GM12891 (cell line): ENCODE results near the gene PEDS1.
"Not testable (repeated sequence)": the region's sequence is repeated elsewhere in the genome, so short reads cannot be mapped to it uniquely, and the experiment has no call there.

Source experiments
- DNase-seq: peaks from one replicate; pipeline ENCODE4 v3.0.0; 2011; ENCODE audit warnings: low spot score; ENCODE audit not compliant: insufficient read length
- FAIRE-seq: peaks from 2 replicates; lab custom pipeline; 2011; peaks lifted over from hg19 to GRCh38; lab: Jason Lieb, UNC
- PAX5 ChIP-seq: IDR thresholded peaks from 2 replicates; pipeline ENCODE4 v1.6.1; 2011; ENCODE audit warnings: low read length, moderate library complexity, mild to moderate bottlenecking; ENCODE audit not compliant: insufficient read depth, severe bottlenecking
- POLR2A ChIP-seq: IDR thresholded peaks from 2 replicates; pipeline ENCODE4 v1.6.1; 2011; ENCODE audit warnings: low read depth, low read length, control low read depth
- POLR2AphosphoS5 ChIP-seq: IDR thresholded peaks from 2 replicates; pipeline ENCODE4 v1.6.1; 2011; ENCODE audit warnings: low read depth, low read length, control low read depth
- POU2F2 ChIP-seq: IDR thresholded peaks from 2 replicates; pipeline ENCODE4 v1.6.1; 2011; ENCODE audit warnings: low read depth, mild to moderate bottlenecking, control low read depth, low read length, moderate library complexity
- SPI1 ChIP-seq: IDR thresholded peaks from 2 replicates; pipeline ENCODE4 v1.6.1; 2011; ENCODE audit warnings: low read depth, low read length, control low read depth
- TAF1 ChIP-seq: IDR thresholded peaks from 2 replicates; pipeline ENCODE4 v1.6.1; 2011; ENCODE audit warnings: low read depth, low read length, control low read depth

The PEDS1 gene

DNA sequence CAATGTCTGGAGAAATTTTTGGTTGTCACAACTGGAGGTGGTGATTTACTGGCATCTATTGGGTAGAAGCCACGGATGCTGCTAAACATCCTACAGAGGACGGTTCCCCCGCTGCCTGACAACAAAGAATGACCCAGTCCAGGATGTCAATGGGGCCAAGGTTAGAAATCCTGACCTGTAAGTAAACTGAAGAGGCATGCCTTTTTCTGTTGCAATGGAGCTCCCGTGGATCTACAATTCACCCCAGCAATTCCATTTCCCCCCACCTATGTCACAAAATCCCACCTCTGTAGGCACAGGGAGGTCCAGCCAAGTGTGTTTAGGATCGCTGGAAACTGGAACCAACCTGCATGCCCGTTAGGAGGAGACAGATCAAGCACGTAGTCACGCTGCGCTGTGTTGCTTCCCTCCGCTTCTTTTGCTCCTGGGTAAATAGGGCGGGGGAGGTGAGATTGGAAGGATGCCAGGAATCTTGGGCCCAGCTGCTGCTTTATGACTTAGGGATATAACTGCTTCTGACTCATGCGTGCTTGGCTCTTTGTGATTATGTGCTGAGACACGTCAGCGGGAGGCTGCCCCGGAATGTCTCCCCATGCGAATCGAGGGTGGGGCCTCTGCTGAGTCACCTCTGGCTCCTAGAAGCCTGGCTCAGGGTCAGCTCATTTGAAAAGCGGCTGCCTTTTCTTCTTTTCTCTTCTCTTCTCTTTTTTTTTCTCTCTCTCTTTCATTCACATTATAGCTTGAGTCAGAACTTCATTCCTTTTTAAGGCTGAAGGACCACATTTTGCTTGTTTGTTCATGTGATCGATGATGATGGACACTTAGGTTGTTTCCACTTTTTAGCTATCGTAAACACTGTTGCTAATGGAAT lies 12.4 kb upstream of the PEDS1 start:
- DNase-seq: peak; percentile 79
- peak; percentile 82 for FAIRE-seq
- TF ChIP-seq PAX5: peak; percentile 33
- no peak for TF ChIP-seq SPI1
- 0 out of 2 replicates have a peak, but pooled peaks have one; percentile 38 for TF ChIP-seq POU2F2
- no peak for TF ChIP-seq TAF1
- peak; percentile 52; the same call in 1 of the 2 replicates for TF ChIP-seq POLR2AphosphoS5
- TF ChIP-seq POLR2A: peak; percentile 46; the same call in 1 of the 2 replicates

DNA sequence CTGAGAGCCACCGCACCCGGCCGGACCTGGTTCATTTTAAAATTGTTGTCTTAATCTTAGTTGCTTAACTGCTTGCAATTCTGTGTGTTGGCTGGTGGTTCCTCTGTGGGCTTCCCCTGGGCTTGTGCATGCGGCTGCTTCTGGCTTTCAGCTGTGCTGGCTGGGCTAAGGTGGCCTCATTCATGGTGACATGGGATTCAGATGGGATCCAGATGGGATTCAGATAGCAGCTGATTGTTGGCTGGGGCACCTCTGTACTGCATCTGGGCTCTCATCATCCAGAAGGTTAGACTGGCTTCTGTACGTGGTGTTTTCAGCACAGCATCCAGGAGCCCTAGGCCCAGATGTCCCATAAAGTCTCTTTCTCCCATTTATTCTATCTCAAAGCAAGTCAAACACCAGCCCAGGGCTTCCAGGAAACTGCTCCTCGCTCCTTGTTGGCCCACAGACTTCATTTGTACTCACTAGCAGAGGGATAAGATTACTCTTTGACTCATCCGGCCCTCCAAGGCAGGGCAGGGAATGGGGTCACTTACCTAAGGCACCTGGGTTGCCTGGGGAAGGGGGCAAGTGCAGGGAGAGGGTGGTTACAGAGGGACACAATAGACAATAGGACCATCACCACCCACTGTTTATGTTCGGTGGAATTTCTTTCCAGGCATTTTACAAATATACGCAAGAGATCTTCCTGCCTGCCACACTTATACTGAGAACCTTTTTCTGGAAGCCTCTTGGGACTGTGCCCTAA lies 10.2 kb upstream of the PEDS1 start:
- TF ChIP-seq POU2F2 (no peak), POLR2A (no peak)
- FAIRE-seq (no peak), DNase-seq (no peak)

DNA sequence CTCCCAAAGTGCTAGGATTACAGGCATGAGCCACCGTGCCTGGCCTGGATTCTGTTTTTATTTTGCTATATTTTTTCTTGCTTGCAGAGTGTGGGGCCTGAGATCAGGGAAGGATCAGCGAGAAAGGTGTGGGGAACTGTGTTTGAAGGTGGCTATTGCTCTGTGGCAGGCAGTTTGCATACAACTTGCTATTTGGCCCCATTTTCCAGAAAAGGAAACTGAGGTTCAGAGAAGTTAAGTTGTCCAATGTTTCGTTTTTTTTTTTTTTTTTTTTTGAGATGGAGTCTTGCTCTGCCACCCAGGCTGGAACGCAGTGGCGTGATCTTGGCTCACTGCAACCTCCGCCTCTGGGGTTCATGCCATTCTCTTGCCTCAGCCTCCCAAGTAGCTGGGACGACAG lies 8.0 kb upstream of the PEDS1 start:
- not testable (repeated sequence) for FAIRE-seq, DNase-seq

GRCh38 chr20:50153153-50153499 lies 397 bp downstream of the PEDS1 start:
- FAIRE-seq (no peak), DNase-seq (no peak)
- no peak for TF ChIP-seq POLR2AphosphoS5
- no peak for TF ChIP-seq PAX5
- TF ChIP-seq SPI1: no peak
- TF ChIP-seq TAF1: no peak
- TF ChIP-seq POLR2A: no peak
- no peak for TF ChIP-seq POU2F2

DNA sequence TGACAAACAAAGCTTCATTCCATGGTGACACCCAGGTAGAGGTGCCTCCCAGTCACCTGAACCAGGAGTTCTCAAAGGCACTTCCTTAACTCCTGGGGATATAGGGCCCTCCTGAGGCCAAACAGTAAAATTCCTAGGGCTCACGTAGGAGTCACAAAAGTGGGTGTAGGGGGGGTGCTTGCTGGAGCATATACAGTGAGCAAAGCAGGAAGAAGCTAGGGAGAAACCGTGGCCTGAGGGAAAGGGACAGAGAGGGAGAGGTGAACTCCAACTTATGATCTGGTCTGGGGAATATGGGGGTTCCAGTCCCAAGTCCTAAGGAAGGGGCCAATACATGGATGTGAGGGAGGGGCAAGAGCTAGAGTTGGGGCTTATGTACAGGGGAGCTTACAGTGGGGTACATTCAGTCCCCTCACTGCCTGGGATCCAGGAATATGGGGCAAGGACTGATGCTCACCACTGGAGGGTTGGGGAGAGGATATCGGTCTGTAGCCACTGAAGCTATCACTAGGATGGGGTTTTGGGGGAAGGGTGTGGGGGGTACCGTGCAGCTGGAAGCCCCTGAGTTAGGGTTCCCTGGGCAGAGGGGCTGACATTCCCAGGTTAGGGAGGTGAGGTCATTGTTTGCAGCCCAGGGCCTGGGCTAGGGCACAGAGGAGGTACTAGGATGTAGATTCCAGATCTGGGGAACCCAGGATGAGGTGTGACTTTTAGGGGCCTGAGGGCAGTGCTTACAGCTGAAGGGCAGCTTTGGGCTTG lies 950 bp downstream of the PEDS1 start:
- DNase-seq: no peak
- TF ChIP-seq PAX5 (no peak), POLR2A (no peak), SPI1 (no peak), TAF1 (no peak), POU2F2 (no peak), POLR2AphosphoS5 (no peak)
- no peak for FAIRE-seq

GRCh38 chr20:50151034-50151743 lies 2.3 kb downstream of the PEDS1 start:
- FAIRE-seq: no peak
- no peak for TF ChIP-seq SPI1
- no peak for TF ChIP-seq PAX5
- no peak for TF ChIP-seq TAF1
- TF ChIP-seq POU2F2: no peak
- TF ChIP-seq POLR2AphosphoS5: no peak
- TF ChIP-seq POLR2A: no peak
- DNase-seq: no peak

DNA sequence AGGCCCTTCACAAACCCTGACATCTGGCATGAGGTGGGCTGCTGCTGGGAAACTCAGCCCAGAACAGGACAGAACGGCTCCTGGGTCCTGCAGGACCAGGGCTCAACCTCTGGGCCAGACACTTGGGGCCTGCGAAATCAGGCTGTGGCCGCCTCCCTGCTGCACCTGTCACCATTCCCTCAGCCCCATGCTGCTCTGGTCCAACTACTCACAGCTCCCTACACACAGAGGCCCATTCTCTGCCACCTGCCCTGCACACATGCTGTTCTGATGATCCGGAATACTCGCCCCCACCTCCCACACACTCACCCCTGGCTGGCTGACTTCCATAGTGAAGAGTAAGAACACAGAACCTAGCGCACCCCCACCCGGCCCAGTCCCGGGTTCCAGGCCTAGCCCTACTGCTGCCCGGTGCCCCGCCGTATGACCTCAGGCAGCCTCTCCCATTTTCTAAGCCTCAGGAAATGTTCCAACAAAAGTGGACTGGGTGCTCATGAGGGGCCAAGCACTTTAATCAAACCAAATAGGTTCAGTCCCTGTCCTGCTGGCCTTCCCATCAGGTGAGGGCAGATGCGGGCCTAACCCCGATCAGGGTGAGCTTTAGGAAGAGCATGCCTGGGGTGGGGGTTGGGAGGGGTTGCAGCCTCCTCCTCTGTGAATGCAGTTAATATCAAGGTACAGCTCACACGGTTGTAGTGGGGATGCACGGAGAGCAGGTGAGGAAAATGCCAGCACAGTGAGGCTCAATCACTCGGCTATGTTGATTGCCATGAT lies 3.9 kb downstream of the PEDS1 start:
- no peak for DNase-seq
- TF ChIP-seq POLR2AphosphoS5 (no peak), POLR2A (no peak), PAX5 (no peak), TAF1 (no peak), POU2F2 (no peak), SPI1 (no peak)
- FAIRE-seq: no peak

- peak; percentile 40 for FAIRE-seq
- peak; percentile 63 for TF ChIP-seq POLR2AphosphoS5
- TF ChIP-seq POU2F2: no peak
- peak; percentile 52 for TF ChIP-seq SPI1
- peak; percentile 50; the same call in 1 of the 2 replicates for TF ChIP-seq POLR2A
- TF ChIP-seq PAX5: no peak
- TF ChIP-seq TAF1: peak; percentile 67; the same call in 1 of the 2 replicates
These were observed 6.5 kb downstream of the PEDS1 start for GRCh38 chr20:50146732-50147662.

More at GRCh38 chr20:50146732-50147662, 6.5 kb downstream of the PEDS1 start:
- peak; percentile 54 for DNase-seq
